GM21825 (cell line): Measurements from ENCODE around the gene ARRB1.

Experiments used
- ATAC-seq: cut with Tn5 transposase; IDR thresholded peaks from one replicate; pipeline ENCODE4 v1.9.1; 2021; ENCODE audit warnings: mild to moderate bottlenecking, moderate library complexity; ENCODE audit not compliant: unreplicated experiment

ARRB1 gene

DNA sequence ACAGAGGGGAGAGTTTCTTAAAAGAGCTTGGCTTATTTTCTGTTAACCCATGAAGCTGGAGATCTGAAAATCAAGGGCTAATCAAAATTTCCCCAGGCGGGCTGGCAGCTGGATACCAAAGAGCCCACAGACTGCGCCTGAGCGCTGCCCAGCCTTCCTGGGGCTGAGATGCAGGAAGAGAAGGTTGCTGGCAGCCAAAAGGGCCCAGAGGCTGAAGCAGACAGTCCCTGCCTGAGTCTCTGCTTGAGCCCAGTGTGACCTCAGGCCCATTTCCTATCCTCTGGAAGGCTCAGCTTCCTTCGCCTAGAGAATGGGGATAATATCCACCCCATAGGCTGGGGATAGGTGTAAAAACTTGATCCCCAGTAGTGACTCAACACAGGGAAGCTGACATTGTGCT, 49.1 kb downstream of the ARRB1 start:
- no peak for ATAC-seq

- ATAC-seq: no peak
These were observed 49.7 kb downstream of the ARRB1 start for GRCh38 chr11:75301601-75302345.

- no peak for ATAC-seq
These were observed 50.3 kb downstream of the ARRB1 start for GRCh38 chr11:75301131-75301530.

- no peak for ATAC-seq
These were observed 52.5 kb downstream of the ARRB1 start for GRCh38 chr11:75298976-75299260.

DNA sequence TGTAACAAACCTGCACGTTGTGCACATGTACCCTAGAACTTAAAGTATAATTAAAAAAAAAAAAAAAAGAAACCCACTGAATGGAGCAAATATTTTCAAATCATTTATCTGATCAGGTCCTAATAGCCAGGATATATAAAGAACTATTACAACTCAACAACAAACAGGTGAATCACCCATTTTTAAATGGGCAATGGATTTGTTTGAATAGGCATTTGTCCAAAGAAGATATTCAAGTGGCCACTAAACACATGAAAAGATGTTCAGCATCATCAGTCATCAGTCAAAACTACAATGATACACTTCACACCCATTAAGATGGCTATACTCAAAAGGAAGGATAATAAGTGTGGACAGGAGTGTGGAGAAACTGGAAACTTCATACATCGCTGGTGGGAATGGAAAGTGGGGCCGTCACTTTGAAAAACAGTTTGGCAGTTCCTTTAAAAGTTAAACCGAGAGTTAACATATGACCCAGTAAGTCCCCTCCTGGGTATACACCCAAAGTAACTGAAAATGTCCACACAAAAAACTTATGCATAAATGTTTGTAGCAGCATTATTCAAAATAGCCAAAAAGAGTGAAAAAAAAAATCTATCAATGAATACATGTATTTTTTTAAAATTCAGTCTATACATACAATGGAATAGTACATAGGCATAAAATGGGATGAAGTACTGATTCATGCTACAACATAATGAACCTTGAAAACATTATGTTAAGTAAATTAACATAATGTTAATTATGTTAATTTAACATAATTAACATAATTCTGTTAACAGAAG, 53.1 kb downstream of the ARRB1 start:
- no peak for ATAC-seq

DNA sequence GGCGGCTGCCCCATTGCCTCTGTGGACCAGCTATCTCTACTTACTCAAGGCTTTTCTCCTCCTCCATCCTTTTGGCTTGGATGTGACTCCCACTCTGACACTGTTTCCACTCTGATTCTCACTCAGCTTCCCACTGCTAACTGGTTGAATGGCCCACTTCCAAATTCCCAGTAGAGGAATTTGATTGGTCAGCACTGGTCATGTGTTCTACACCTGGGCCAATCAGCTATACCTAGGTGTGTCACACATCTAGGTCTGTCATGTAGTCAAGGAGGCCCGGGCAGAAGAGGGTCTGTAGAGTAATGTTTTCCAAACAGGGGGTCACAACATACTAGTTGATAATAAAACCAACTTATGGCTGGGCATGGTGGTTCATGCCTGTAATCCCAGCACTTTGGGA, 57.6 kb downstream of the ARRB1 start:
- no peak for ATAC-seq

GRCh38 chr11:75292943-75293342, 58.5 kb downstream of the ARRB1 start:
- no peak for ATAC-seq

DNA sequence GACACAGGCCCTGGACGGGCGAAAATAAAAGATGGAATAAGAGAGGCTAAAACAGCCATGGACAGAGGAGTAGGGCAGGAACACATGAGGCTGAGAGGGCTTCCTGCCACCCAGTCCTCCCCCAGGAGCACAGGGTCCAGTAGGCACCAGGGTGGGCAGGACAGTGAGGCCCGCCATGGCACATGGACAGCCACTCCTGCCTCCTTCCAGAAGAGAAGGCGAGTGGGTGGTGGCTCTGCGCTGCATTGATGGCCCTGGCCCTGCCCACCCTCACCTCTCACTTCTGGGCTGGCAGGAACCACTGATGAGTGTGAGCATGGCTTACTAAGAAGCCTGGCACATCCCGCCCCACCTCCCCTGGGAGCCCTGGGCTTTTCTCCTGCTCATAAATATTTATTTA, 59.7 kb downstream of the ARRB1 start:
- ATAC-seq: no peak

GRCh38 chr11:75289919-75290318, 61.5 kb downstream of the ARRB1 start:
- ATAC-seq: no peak

- ATAC-seq: no peak
These were observed 62.0 kb downstream of the ARRB1 start for GRCh38 chr11:75289511-75289760.

GRCh38 chr11:75287579-75287978, 63.9 kb downstream of the ARRB1 start:
- ATAC-seq: no peak

DNA sequence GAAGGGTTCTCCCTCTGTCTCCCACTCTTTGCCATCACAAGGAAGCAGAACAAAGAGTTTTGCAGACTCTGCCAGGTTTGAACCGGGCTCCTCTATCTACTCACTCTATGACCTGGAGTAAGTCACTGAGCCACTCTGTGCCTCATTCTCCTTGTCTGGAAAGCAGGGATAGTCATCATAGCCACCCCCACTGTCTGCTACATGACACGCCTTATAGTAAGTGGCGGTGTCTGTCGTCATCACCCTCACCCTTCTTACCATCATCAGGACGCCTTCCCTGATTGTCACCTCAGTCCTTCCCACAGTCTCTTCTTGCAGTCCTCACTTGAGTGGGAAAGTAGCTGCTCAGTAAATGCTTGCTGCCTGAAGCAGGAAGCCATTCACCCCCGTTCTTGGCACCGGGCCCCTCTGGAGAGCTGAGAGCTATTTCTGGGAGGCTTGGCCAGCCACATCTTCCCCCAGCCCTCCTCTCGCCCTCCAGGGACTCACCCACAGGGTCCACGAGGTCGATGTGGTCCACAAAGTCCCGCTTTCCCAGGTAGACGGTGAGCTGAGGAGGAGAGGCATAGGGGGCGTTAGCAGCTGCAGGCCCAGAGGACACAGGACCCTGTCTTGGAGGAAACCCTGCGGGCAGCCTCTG, 64.5 kb downstream of the ARRB1 start:
- ATAC-seq: no peak

DNA sequence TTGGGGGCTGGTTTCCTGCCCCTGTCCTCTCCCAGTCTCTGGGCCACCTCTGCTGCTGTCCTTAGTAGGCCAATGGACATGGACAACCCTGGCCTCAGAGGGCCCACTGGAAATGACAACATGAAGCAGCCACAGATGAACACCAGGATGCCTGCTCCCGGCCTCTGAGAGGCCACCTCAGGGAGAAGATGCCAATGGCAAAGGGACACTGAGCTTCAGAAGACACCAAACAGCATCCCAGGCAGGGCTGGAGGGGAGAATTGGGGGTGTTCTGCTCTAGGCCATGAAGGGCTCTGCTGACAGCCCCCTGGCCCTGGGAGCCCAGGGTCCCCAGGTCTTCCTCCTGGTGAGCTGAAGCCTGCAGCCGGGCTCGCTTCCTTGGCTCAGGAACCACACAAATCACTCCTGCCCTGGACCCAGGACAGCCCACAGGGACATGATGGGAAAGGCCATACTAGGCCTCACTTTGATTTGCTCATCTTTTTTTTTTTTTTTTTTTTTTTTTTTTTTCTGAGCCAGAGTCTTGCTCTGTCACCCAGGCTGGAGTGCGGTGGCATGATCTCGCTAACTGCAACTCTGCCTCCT, 65.6 kb downstream of the ARRB1 start:
- no peak for ATAC-seq

DNA sequence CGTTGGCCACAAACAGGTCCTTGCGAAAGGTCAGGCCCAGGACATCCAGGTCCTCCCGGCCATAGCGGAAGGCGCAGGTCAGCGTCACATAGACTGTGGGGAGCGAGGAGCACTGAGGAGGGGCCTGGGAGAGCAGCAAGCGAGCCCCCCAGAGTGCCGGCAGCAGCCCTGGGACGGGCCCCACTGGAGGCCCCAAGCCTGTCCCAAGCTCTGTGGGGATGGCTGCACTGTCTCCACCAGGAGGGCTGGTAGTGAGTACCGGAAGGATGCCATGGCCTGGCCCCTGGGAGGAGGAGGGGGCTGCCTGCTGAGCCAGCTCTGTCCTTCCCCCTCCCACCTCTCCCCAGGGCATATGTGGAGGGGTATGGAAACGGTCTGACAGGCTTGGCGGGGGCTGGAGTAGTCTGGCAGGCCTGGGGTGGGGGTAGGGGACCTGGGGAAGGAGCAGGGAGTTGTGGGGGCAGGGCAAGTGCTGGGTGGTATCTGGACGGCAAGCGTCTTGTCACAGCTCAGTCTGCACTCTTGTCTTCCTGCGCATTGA, 68.0 kb downstream of the ARRB1 start:
- ATAC-seq: no peak

- ATAC-seq: no peak
These were observed 69.9 kb downstream of the ARRB1 start for GRCh38 chr11:75281469-75282095.

DNA sequence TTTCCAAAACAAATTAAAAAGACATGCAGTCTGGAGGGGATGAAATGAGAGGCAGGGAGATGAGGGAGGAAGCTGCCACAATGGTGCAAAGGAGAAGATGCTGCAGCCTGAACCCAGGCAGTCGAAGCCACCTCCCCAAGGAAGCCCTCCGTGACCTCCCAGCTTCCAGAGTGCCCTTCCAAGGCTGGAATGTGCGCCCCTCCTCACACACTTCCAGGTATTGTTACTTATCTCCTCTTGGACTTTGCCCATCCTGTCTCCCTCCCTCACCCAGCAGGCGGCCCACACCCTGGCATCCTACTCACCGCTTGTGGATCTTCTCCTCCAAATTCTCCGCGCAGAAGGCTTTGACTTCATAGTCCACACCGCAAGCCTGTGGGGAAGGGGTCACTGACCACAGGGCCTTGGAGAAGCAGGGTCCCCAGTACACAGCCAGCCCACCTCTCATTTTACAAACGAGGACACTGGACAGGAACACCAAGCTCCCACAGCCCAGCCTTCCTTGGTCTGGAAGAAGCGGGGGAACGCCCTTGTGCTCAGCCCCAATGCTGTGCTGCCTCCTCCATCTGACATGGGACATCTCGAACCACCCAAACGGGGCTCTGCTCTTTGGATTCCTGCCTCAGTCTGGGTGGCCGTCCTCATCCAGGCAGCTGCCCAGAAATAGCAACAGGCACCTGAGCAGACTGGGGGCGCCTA, 70.5 kb downstream of the ARRB1 start:
- no peak for ATAC-seq

DNA sequence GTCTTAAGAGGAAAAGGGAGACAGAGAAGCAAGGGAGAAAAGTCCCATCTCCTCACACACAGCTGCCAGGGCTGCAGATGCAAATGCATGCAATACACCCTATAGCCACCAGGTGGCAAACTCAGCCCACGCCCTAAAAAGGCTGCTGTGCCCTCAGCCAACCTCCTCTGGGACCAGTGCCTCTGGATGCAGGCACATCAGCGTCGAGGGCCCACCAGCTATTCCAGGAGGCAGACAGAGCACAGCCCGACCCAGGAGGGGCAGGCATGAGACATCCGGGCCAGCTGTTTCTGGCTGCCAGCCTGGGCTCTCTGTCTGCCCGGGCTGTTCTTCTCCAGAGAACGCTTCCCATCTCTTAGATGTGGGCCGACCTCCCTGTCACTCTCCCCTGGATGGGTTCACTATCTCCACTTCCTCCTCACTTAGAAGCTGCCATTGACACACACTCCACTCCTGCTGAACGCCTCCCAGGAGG, 71.2 kb downstream of the ARRB1 start:
- ATAC-seq: no peak

DNA sequence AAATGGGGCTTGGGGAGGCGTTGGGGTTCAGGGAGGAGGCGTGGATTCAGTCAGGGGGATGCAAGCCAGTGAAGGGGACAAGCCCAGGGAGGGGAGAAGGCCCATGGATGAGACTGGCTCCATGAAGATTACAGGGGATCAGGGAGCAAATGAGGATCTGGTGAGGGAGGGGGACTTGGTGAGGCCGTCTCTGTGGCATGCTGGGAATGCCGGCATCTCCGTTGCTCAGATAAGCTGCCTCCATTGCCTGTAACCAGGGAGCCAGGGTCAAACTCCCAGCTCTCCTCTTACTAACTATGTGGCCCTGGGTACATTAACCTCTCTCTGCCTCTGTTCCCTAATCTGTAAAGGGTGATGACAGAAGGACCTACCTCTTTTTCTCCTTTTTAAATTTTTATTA, 72.2 kb downstream of the ARRB1 start:
- ATAC-seq: no peak

DNA sequence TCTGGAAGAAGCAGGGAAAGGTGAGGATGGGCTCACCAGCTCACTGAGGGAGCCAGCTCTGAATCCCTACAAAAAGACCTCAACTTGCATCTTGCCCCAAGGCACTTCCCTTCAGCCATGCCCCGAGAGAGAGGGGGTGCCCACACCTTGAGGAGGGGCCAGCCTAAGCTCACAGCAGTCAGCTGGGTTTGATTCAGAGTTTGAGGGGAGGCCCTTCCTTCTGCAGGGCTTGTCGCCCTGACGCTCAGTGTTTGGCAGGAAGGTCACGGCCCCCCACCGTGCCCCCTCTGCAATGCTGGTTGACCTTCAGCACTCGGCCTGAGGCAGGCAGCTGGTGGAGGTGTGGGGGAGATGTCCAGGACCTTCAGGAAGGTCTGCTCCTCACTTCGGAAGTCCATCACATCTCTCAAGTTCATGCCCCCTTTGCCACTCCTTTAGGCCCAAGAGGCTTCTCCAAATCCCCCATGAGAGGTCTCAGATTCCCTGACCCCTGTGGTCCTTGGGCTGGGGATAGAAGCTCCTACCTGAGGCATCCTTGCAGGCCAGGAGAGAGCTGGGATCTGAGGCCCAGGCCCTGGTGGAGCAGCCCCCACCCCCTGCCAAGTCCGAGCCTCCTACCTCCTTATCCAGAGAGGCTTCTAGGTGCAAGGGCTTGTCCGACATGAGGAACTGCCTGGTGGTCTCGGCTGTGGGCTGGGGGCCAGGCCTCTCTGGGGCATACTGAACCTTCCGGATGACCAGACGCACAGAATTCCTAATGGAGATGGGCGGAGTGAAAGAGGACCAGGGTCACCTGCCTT, 73.3 kb downstream of the ARRB1 start:
- ATAC-seq: no peak
